Gastrocnemius medialis (tissue), 4 donors: Measurements from ENCODE around the gene SFXN5.

Experiments
- POLR2A ChIP-seq, 2 donors: fragments of 450-650 bp; IDR thresholded peaks; one replicate each; pipeline ENCODE4 v1.6.1; 2017; ENCODE audit warnings: antibody characterized with exemption in 2 of 2, mild to moderate bottlenecking in 2 of 2, moderate library complexity in 2 of 2
- TF ChIP-seq, protein P1 (sequence below), 5 experiments: fragments of 450-650 bp in 3 of 5; fragments of 200-600 bp in 2 of 5; sonication (generic) in 2 of 5; IDR thresholded peaks in 4 of 5; conservative IDR thresholded peaks in 1 of 5; 1 replicate in 4 of 5; 2 replicates in 1 of 5; pipeline ENCODE4 v1.5.1; 2016 to 2019; ENCODE audit warnings: antibody characterized with exemption in 5 of 5, mild to moderate bottlenecking in 3 of 5, moderate library complexity in 3 of 5

- TF ChIP-seq, protein P1, sequence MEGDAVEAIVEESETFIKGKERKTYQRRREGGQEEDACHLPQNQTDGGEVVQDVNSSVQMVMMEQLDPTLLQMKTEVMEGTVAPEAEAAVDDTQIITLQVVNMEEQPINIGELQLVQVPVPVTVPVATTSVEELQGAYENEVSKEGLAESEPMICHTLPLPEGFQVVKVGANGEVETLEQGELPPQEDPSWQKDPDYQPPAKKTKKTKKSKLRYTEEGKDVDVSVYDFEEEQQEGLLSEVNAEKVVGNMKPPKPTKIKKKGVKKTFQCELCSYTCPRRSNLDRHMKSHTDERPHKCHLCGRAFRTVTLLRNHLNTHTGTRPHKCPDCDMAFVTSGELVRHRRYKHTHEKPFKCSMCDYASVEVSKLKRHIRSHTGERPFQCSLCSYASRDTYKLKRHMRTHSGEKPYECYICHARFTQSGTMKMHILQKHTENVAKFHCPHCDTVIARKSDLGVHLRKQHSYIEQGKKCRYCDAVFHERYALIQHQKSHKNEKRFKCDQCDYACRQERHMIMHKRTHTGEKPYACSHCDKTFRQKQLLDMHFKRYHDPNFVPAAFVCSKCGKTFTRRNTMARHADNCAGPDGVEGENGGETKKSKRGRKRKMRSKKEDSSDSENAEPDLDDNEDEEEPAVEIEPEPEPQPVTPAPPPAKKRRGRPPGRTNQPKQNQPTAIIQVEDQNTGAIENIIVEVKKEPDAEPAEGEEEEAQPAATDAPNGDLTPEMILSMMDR (IDR thresholded peaks at IDR 0.05 in 4 of 5, conservative IDR thresholded peaks at IDR 0.05 in 1 of 5), result no peak
- peak; percentile 88 to 93 for TF ChIP-seq POLR2A (IDR thresholded peaks at IDR 0.05)
Observed at GRCh38 chr2:73070643-73071359, 711 bp downstream of the SFXN5 start.
